Mononuclear cell (primary cell): Measurements from ENCODE around the gene SCMH1. TPM values are rescaled to one million over a fixed set of nuclear protein-coding genes. Genes with fewer than 3 reads are reported as not detected.
A peak's percentile ranks its signal among the peaks of the same experiment; 100 is the strongest.

Experiments
- H3K27me3 ChIP-seq: 2 replicates; pipeline ENCODE4 v1.6.0; 2011; ENCODE audit warnings: low read length, control low read depth; ENCODE audit not compliant: insufficient read depth
- H3K4me1 ChIP-seq: 2 replicates; pipeline ENCODE4 v1.5.1; 2011; ENCODE audit warnings: mild to moderate bottlenecking, low read length, control low read depth; ENCODE audit not compliant: insufficient read depth
- H3K4me3 ChIP-seq: 2 replicates; pipeline ENCODE4 v1.5.1; 2011; ENCODE audit warnings: mild to moderate bottlenecking, low read length, moderate library complexity
- H3K9me3 ChIP-seq: 2 replicates; pipeline ENCODE4 v1.5.1; 2011; ENCODE audit warnings: low read depth, mild to moderate bottlenecking, control low read depth, low read length
- total RNA-seq: library from RNA; depleted of rRNA; stranded (reverse); fragments of >200 nt; gene quantifications from one replicate; pipeline ENCODE4 v1.2.3, GENCODE V29; 2012

SCMH1 gene
- total RNA-seq = 13.5 TPM

DNA sequence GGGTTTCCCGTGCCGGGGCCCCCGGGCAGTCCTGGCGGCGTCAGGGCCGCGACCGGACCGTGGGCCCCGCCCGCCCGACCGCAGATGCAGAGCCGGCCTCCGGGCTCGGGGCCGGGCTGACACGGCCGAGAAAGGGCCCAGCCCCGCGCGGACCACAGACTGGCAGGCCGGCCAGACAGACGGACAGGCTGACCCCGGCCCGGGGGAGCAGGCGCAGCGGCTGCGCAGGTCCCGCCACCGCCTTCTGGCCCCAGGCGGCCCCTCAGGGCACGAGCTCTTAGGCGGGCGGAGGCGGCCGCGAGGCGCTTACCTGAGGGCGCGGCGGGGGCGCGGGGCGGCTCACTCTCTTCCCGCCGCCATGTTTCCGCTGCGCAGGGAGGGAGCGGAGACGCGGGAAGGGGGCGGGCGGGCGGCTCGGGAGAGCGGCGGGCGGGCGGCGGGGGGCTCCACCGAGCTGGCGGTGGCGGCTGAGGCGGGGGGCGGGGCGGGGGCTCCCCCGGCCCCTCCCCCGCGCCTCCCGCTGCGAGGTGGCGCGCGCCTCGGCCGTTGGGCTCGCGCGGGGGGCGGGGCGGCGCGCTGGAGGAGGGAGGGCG is at the start of gene SCMH1:
TSS of gene SCMH1 (minus strand) at position 558 of the 593 bp plus-strand sequence. CDS start 56,173 bp downstream, outside the sequence.
- Histone ChIP-seq H3K27me3 (no peaks in the 10 kb centered on the region), H3K4me1 (peaks cover 17% of the 10 kb centered on the region), H3K4me3 (peak within 1 kb of the TSS; percentile 55), H3K9me3 (no peaks in the 10 kb centered on the region)

DNA sequence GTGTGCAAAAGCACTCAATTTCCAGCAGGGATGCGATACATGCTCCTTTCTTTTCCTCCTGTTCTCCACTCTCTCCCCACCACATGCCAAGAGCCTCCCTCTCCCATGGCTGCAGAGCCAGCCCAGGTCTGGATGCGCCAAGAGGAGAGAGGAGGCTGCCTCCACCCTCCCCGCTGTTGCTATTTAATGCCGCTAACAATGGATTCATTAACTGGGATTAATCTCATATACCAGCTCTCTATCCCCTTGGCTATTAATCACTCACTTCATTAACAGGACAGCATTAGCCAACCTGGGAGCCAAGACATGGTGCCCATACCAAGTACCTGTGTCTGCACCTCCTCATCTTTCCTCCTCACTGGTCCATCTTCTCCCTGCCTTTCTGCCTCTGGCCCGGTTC is 49.1 kb upstream of the SCMH1 start:
- Histone ChIP-seq H3K9me3 (no peaks in the 10 kb centered on the region), H3K4me1 (no peaks in the 10 kb centered on the region), H3K4me3 (no peak overlapping the region), H3K27me3 (peaks cover 7% of the 10 kb centered on the region)

DNA sequence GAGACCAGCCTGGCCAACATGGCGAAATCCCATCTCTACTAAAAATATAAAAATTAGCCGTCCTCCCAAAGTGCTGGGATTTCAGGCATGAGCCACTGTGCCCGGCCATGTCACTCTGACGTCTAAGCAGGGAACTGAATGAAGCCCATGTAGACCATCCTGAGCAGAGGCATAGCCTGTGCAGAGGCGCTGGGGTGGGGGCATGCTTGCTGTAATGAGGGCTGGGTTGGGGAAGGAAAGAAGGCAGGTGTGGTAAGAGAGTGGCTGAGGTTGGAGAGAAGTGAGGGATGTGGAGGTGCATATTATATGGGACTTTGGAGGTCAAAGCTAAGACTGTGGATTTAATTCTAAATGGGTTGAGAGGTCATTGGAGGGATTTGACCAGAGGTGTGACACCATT is 47.1 kb upstream of the SCMH1 start:
- Histone ChIP-seq H3K9me3 (no peaks in the 10 kb centered on the region), H3K27me3 (peaks cover 7% of the 10 kb centered on the region), H3K4me1 (no peaks in the 10 kb centered on the region), H3K4me3 (no peak overlapping the region)

DNA sequence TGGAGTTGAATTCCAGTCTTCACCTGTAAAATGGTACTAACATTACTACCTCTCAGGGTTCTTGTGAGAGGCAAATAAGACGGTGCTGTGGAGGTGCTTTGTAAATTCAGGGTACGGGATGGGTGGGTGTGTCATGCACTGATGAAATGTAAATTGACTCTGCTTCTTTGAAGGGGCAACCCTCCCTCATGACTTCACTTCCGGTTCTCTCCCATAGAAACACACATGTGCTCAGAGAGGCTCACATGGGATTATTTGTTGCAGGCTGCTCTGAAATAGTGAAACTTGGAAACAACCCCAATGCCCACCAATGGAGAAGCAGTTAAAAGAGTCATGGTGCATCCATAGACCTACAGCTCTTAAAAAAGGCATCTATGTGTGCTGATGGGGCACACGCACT is 44.9 kb upstream of the SCMH1 start:
- no peak overlapping the region for H3K4me3 ChIP-seq
- H3K4me1 ChIP-seq = no peaks in the 10 kb centered on the region
- no peaks in the 10 kb centered on the region for H3K9me3 ChIP-seq
- H3K27me3 ChIP-seq = peaks cover 7% of the 10 kb centered on the region

DNA sequence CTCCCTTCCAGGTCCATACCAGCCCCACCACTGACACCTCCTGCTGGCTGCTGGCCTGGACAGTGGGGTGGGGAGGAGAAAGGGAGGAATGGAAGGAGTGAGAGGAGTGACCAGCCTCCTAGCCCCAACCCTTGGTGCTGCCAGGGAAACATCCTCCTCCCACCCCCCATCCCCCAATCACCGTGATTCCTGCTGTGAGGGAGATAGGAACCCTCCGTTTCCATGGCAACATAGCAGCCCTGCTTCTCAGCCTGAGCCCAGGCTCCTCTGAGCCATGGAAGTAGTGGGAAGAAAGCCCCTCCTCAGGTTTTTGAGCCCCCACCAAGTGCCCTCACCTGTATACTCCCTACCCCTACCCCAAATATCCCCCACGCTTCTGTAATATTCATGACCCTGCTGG is 44.4 kb upstream of the SCMH1 start:
- H3K4me3 ChIP-seq = no peak overlapping the region
- H3K4me1 ChIP-seq = no peaks in the 10 kb centered on the region
- peaks cover 7% of the 10 kb centered on the region for H3K27me3 ChIP-seq
- H3K9me3 ChIP-seq = no peaks in the 10 kb centered on the region

DNA sequence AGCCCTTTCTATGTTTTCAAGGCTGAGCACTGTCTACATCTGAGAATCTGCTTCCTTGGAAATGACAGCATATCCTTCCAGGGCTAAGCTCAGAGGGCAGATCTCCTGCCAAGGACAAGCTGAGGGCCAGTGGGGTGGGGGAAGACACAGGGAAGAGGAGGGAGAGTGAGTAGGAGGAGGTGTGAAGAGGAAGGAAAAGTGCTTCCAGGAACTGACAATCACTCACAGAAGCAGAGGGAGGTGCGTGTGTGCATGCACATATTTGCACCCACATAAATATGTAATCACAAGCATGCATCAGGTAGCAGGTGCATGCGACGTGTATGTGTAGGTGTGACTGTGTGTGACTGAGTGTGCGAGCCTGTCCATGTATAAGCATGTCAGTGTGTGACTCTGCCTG is 43.7 kb upstream of the SCMH1 start:
- Histone ChIP-seq H3K4me3 (no peak overlapping the region), H3K27me3 (peaks cover 6% of the 10 kb centered on the region), H3K9me3 (no peaks in the 10 kb centered on the region), H3K4me1 (no peaks in the 10 kb centered on the region)

DNA sequence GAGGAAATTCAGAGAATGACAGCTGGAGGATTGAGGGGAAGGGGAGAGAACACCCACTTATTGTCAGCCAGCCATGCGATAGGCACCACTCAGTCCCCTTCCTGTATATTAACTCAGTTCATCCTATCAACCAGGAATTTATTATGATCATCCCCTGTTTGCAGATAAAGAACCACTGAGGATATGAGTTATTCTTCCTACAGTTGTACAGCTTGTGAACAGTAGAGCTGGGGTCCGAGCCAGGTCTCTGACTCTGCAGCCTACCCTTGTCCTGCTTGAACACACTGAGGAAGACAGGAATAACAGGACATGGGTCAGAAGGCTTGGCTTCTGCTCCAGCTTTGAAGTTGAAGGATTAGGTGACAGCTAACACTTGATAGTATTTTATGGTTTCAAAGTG is 42.0 kb upstream of the SCMH1 start:
- no peak overlapping the region for H3K4me3 ChIP-seq
- H3K27me3 ChIP-seq = no peaks in the 10 kb centered on the region
- H3K9me3 ChIP-seq = no peaks in the 10 kb centered on the region
- H3K4me1 ChIP-seq = no peaks in the 10 kb centered on the region

DNA sequence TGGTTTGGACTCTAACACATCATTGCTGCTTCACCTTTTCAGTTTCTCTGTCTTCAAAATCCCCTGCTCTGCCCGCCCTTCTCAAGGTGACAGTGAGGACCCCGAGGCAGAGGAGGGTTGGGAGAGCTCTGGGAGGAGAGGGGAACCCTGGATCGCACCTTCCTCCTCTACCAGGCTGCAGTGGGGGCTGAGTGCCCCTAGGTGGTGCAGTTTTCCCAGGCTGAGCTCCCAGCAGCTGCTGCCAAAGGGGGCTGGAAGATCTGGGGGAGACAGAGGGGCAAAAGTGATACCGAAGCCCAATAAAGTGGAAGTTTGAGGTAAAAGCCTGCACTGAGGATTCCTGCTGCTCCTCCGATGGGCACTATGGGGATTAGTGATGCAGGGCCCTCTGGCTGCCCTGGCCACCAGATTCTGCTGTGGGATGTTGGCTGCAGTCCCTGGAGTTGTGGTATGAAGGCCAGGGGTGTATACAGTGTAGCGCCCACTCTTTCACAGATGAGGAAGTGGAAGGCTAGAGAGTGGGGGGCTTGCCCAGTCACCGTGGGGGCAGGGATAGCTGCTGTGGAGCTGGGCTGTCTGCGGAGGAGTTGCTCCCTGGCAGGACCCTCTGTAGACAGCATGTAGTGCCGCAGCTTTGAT is 40.7 kb upstream of the SCMH1 start:
- no peaks in the 10 kb centered on the region for H3K27me3 ChIP-seq
- no peaks in the 10 kb centered on the region for H3K9me3 ChIP-seq
- peaks cover 7% of the 10 kb centered on the region for H3K4me1 ChIP-seq
- H3K4me3 ChIP-seq = no peak overlapping the region

DNA sequence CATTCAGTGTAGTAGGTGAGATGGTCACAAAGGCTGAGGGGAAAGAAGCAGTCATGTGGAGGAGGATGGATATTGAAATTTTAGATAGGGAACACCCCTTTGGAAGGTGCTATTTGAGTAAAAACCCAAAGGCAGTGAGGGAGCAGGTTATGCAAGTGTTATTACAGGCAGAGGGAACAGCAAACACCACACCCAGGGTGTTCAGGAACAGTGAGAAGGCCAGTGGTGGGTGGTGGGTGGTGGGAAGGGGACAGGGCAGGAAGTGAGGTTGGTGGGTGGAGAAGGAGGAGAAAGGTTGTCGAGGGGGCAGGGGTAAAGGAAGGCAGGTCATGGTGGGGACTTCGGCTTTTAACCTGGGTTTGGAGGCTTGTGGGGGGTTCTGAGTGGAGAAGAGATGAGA is 39.2 kb upstream of the SCMH1 start:
- Histone ChIP-seq H3K9me3 (no peaks in the 10 kb centered on the region), H3K27me3 (no peaks in the 10 kb centered on the region), H3K4me3 (no peak overlapping the region), H3K4me1 (peaks cover 22% of the 10 kb centered on the region)

DNA sequence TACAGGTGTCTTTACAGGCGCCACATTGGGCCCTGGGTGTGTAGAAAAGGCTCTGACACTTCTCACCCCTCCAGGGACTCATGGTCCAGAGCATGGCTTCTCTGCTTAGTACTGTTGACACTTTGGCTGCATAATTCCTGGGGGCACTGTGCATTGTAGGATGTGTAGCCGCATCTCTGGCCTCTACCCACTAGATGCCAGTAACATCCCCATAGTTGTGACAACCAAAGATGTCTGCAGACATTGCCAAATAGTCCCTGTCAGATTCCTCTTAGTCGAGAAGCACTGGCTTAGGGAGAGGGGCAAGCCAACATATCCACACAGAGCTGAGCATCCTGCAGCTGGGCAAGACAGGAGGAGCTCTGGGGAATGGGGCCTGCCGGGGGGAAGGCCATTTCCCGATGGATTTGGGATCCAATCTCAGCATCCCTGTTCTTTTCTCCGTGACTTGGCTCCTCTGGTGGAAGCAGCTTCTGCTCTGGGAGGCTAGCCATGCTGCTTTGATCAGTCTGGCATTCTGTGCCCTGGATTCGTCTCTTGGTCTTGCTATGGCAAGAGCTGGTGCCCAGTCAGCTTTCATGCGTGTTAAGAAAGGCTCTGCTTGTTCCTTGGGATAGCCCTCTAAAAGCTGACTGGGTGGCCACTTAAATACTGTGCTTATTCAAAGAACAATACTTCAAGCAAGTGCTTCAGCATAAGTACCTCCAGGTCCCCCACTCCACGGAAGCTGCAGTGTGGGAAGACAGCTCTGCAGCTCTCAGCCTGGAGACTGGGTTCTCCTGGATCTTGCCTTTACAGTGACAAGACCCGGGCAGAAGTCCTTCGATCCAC is 38.3 kb upstream of the SCMH1 start:
- Histone ChIP-seq H3K4me3 (no peak overlapping the region), H3K9me3 (no peaks in the 10 kb centered on the region), H3K27me3 (no peaks in the 10 kb centered on the region), H3K4me1 (peaks cover 30% of the 10 kb centered on the region)

DNA sequence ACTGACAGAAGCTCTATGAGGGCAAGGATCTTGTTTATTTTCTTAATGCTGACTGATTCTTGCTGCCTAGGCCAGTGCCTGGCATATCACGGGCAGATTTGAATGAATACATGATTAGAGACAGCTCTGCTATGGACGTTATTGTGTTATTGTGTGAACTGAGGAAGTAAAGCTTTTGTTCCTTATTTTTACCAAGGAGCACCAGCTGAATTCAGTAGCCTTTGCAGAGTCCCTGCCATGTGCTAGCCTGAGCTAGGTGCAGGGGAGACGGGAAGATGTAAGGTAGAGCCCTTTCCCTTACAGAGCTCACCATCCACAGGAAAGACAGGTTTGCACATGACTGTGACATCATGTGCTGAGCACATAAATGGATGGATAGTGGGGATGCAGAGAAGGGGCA is 36.0 kb upstream of the SCMH1 start:
- Histone ChIP-seq H3K27me3 (no peaks in the 10 kb centered on the region), H3K9me3 (no peaks in the 10 kb centered on the region), H3K4me3 (no peak overlapping the region), H3K4me1 (peaks cover 50% of the 10 kb centered on the region)

DNA sequence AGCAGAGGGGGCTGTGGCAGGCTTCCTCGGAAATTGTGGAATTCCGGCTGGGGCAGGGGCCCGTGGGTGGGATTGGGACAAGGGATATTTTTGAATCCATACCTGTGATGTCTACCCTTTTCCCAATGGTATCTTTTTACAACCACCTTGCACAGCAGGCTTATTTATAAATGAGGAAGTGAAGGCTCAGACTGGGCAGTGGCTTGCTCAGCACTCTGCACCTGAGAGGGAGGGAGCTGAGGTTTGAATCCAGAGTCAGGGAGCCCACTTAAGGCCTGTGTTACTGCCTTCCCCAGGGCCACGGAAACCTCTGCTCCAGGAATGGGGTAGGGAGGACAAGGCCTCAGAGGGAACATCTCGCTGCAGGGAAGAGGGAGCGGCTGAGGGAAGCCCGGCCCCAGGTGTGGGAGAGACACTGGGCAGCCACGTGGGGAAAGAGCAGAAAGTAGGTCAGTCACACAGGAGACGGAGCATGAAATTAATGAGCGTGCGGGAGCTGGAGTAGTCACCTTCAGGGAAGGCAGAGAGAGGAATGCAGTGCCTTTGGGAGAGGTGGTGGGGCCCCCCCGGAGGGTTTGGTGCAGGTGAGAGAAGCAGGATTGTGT is 35.4 kb upstream of the SCMH1 start:
- no peaks in the 10 kb centered on the region for H3K9me3 ChIP-seq
- H3K27me3 ChIP-seq = no peaks in the 10 kb centered on the region
- H3K4me3 ChIP-seq = no peak overlapping the region
- H3K4me1 ChIP-seq = peaks cover 50% of the 10 kb centered on the region

DNA sequence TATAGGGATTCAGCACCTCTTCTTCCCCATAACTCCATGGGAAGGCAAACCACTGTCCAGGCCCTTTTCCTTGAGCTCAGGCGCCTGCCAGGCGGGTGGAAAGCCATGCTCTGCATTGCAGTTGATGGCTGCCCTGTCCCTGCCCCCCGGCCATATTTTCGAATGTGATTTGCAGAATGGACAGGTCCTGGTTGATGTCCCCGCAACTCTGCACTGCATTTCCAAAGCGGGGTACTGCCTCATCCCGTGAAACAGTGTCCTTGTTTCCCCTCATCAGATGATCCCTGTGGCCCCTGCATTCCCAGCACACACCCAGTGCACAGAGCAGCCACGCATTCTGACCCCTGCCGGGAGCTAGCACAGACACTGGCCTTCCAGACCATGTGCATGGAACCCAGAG is 33.7 kb upstream of the SCMH1 start:
- H3K4me3 ChIP-seq = no peak overlapping the region
- H3K9me3 ChIP-seq = no peaks in the 10 kb centered on the region
- H3K27me3 ChIP-seq = no peaks in the 10 kb centered on the region
- peaks cover 50% of the 10 kb centered on the region for H3K4me1 ChIP-seq

DNA sequence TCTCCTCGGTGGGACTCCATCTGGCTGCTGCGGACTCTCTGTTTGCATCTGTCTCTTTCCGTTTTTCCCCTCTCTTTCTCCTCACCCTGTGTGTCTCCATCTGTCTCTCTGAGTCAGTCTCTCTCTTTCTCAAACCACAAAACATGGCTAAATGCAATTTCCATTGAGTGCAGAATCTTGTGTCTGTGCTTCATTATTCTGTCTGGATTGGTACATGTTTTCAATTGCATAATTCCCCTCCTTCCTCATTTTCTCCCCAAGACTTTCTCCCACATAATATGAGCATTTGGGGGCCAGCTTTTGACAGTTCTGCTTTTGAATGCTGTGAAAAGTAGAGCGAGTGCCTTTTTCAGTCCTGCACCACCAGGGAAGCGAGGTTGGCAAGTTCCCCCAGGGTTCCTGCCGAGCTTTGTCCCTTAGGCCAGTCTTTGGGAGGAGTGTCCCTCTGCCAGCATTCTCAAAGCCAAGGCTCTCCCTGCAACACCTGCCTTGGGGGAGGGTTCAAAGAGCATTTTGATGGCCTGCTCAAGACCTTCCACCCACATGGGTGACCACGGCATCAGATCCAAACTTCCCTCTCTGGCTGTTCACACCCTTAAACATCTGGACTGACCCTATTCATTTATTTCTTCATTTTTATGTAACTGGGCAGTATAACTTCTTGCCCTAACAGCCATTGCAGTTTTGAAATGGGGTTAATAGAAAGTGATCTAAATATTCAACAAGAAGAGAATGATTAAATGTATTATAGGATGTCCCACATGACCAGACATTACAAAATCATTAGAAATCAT is 32.8 kb upstream of the SCMH1 start:
- H3K27me3 ChIP-seq = no peaks in the 10 kb centered on the region
- peaks cover 50% of the 10 kb centered on the region for H3K4me1 ChIP-seq
- no peak overlapping the region for H3K4me3 ChIP-seq
- no peaks in the 10 kb centered on the region for H3K9me3 ChIP-seq

DNA sequence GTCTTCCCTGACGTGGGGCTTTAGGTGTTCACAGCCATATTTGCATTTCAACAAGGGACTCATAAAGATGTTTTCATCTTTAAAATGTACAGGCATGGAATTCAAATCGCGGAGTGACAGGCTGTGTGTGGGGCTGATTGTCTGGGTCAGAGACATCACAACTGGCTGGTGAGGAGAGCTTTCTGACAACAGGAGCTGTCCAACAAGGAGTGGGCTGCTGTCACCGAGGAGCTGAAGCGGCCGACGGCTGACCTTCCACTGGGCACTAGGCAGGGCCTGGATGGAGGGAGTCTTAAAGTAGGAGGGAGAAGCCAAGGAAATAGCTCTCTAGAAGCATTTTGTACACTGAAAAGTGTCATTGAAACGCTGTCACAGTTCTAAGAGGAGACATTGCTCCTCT is 30.5 kb upstream of the SCMH1 start:
- no peaks in the 10 kb centered on the region for H3K9me3 ChIP-seq
- no peak overlapping the region for H3K4me3 ChIP-seq
- H3K27me3 ChIP-seq = no peaks in the 10 kb centered on the region
- peaks cover 41% of the 10 kb centered on the region for H3K4me1 ChIP-seq
